PC-9 (cell line): ENCODE data around the gene CXorf65. TPM values are rescaled to one million over a fixed set of nuclear protein-coding genes. Genes with fewer than 3 reads are reported as not detected.

Experiments used
- BruUV-seq: library from RNA; stranded (reverse); fragments of 400-500 nt; replicated peaks from 2 replicates; lab custom pipeline; 2021; lab: Mats Ljungman, UMichigan
- CTCF ChIA-PET: fragments of 300-600 bp; sonication (Branson Sonifier 250); formaldehyde crosslinking; loops from one replicate; lab custom pipeline; 2022; ENCODE audit warnings: antibody characterized with exemption; lab: Charles Lee
- POLR2A ChIA-PET: fragments of 300-600 bp; sonication (Branson Sonifier 250); formaldehyde crosslinking; loops from one replicate; lab custom pipeline; 2022; ENCODE audit warnings: antibody characterized with exemption; ENCODE audit not compliant: unreplicated experiment; lab: Charles Lee
- DNase-seq, 2 experiments: peaks; one replicate each; pipeline versions ENCODE4 v3.0.0 to v3.0.0-alpha.2; 2015 to 2022; ENCODE audit warnings: mixed read lengths in 1 of 2
- H2AFZ ChIP-seq: fragments of 200-600 bp; sonication (generic); 2 replicates; pipeline ENCODE4 v1.8.1; 2017; ENCODE audit warnings: antibody characterized with exemption
- H3F3A ChIP-seq: fragments of 200-600 bp; sonication (generic); 2 replicates; pipeline ENCODE4 v1.8.1; 2017; ENCODE audit warnings: antibody characterized with exemption, mild to moderate bottlenecking, low read depth; ENCODE audit not compliant: insufficient read depth
- H3K27ac ChIP-seq: fragments of 200-600 bp; sonication (generic); 2 replicates; pipeline ENCODE4 v1.6.1; 2016; ENCODE audit warnings: mixed run types
- H3K27me3 ChIP-seq: fragments of 200-600 bp; sonication (generic); 2 replicates; pipeline ENCODE4 v1.6.1; 2016; ENCODE audit warnings: low read depth, mixed run types; ENCODE audit not compliant: insufficient read depth
- H3K36me3 ChIP-seq: fragments of 200-600 bp; sonication (generic); 2 replicates; pipeline ENCODE4 v1.6.1; 2016; ENCODE audit warnings: low read depth, mixed run types
- H3K4me1 ChIP-seq: fragments of 200-600 bp; sonication (generic); replicated peaks from 2 replicates; pipeline ENCODE4 v1.6.1; 2016; ENCODE audit warnings: mixed run types; ENCODE audit not compliant: insufficient read depth
- H3K4me2 ChIP-seq: fragments of 200-600 bp; sonication (generic); 2 replicates; pipeline ENCODE4 v1.6.1; 2017; ENCODE audit warnings: mixed run types
- H3K4me3 ChIP-seq: fragments of 200-600 bp; sonication (generic); 2 replicates; pipeline ENCODE4 v1.6.1; 2016; ENCODE audit warnings: mixed run types
- H3K79me2 ChIP-seq: fragments of 200-600 bp; sonication (generic); 2 replicates; pipeline ENCODE4 v1.6.1; 2017; ENCODE audit warnings: low read depth, mixed run types
- H3K9me2 ChIP-seq: fragments of 200-600 bp; sonication (generic); 2 replicates; pipeline ENCODE4 v1.8.1; 2017; ENCODE audit warnings: mild to moderate bottlenecking; ENCODE audit not compliant: insufficient read depth
- H3K9me3 ChIP-seq: fragments of 200-600 bp; sonication (generic); 2 replicates; pipeline ENCODE4 v1.8.1; 2016; ENCODE audit warnings: low read depth; ENCODE audit not compliant: insufficient read depth
- H4K20me1 ChIP-seq: fragments of 200-600 bp; sonication (generic); 2 replicates; pipeline ENCODE4 v1.8.1; 2017; ENCODE audit not compliant: insufficient read depth
- EZH2 ChIP-seq: fragments of 200-600 bp; sonication (generic); IDR thresholded peaks from 2 replicates; pipeline ENCODE4 v1.8.0; 2017; ENCODE audit warnings: antibody characterized with exemption, low read depth
- intact Hi-C: fragments of 100-400 bp; cut with micrococcal nuclease; formaldehyde crosslinking; loops from one replicate; pipeline ENCODE4 v1.10.0; 2022; ENCODE audit not compliant: unreplicated experiment
- total RNA-seq: library from RNA; stranded (reverse); gene quantifications from 2 replicates; pipeline ENCODE4 v1.2.3, GENCODE V29; 2021
- TF ChIP-seq, protein P1 (sequence below): fragments of 200-600 bp; sonication (generic); conservative IDR thresholded peaks from 2 replicates; pipeline ENCODE4 v1.6.1; 2017; ENCODE audit warnings: mixed run types, antibody characterized with exemption, mild to moderate bottlenecking, moderate library complexity

The CXorf65 gene
- total RNA-seq, 1 experiment from 2014 or later: not detected

GRCh38 chrX:71144651-71145050 lies 38.1 kb upstream of the CXorf65 start, which contains the start of gene NLGN3:
NLGN3 (plus strand) TSS chrX:71144841; CDS start chrX:71147750, 2,909 bp downstream.
- Histone ChIP-seq H2AFZ (no peak within 1 kb of the TSS), H3K36me3 (no peaks in the 10 kb centered on the region), H3F3A (no peaks in the 10 kb centered on the region), H3K79me2 (no peaks in the 10 kb centered on the region), H3K27me3 (no peaks in the 10 kb centered on the region), H4K20me1 (no peaks in the 10 kb centered on the region), H3K4me2 (no peak within 1 kb of the TSS), H3K9me2 (no peaks in the 10 kb centered on the region), H3K27ac (no peak within 1 kb of the TSS), H3K9me3 (no peaks in the 10 kb centered on the region), H3K4me1 (no peaks in the 10 kb centered on the region), H3K4me3 (no peak within 1 kb of the TSS)
- ChIA-PET POLR2A (no interaction called here), CTCF (no interaction called here)
- TF ChIP-seq, protein P1, sequence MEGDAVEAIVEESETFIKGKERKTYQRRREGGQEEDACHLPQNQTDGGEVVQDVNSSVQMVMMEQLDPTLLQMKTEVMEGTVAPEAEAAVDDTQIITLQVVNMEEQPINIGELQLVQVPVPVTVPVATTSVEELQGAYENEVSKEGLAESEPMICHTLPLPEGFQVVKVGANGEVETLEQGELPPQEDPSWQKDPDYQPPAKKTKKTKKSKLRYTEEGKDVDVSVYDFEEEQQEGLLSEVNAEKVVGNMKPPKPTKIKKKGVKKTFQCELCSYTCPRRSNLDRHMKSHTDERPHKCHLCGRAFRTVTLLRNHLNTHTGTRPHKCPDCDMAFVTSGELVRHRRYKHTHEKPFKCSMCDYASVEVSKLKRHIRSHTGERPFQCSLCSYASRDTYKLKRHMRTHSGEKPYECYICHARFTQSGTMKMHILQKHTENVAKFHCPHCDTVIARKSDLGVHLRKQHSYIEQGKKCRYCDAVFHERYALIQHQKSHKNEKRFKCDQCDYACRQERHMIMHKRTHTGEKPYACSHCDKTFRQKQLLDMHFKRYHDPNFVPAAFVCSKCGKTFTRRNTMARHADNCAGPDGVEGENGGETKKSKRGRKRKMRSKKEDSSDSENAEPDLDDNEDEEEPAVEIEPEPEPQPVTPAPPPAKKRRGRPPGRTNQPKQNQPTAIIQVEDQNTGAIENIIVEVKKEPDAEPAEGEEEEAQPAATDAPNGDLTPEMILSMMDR: no peak
- no peak for TF ChIP-seq EZH2
- BruUV-seq: no TSS peak
- no peak for DNase-seq
- intact Hi-C loops: no loop called here

GRCh38 chrX:71143508-71143907 lies 37.0 kb upstream of the CXorf65 start:
- Histone ChIP-seq H3K36me3 (no peaks in the 10 kb centered on the region), H3K27ac (no peak overlapping the region), H3F3A (no peaks in the 10 kb centered on the region), H3K27me3 (no peaks in the 10 kb centered on the region), H3K4me1 (no peaks in the 10 kb centered on the region), H3K79me2 (no peaks in the 10 kb centered on the region), H3K4me3 (no peak overlapping the region), H2AFZ (no peak overlapping the region), H4K20me1 (no peaks in the 10 kb centered on the region), H3K9me3 (no peaks in the 10 kb centered on the region), H3K4me2 (no peak overlapping the region), H3K9me2 (no peaks in the 10 kb centered on the region)
- no TSS peak for BruUV-seq
- intact Hi-C loops: no loop called here
- CTCF ChIA-PET: no interaction called here
- TF ChIP-seq, protein P1: no peak
- DNase-seq: no peak
- POLR2A ChIA-PET: no interaction called here

- intact Hi-C loops: no loop called here
- H4K20me1 ChIP-seq: no peaks in the 10 kb centered on the region
- no peaks in the 10 kb centered on the region for H3F3A ChIP-seq
- no peak overlapping the region for H2AFZ ChIP-seq
- H3K9me3 ChIP-seq: no peaks in the 10 kb centered on the region
- no peak for DNase-seq
- no peaks in the 10 kb centered on the region for H3K79me2 ChIP-seq
- H3K9me2 ChIP-seq: no peaks in the 10 kb centered on the region
- no TSS peak for BruUV-seq
- TF ChIP-seq, protein P1: no peak
- no peak for TF ChIP-seq EZH2
- no peaks in the 10 kb centered on the region for H3K27me3 ChIP-seq
- H3K4me1 ChIP-seq: no peaks in the 10 kb centered on the region
- CTCF ChIA-PET: no interaction called here
- no peak overlapping the region for H3K4me2 ChIP-seq
- H3K36me3 ChIP-seq: no peaks in the 10 kb centered on the region
- POLR2A ChIA-PET: no interaction called here
- H3K27ac ChIP-seq: no peak overlapping the region
- H3K4me3 ChIP-seq: no peak overlapping the region
These were observed 33.9 kb upstream of the CXorf65 start for GRCh38 chrX:71140440-71140839.
